ENCODE results near the gene AQP1.

DNA sequence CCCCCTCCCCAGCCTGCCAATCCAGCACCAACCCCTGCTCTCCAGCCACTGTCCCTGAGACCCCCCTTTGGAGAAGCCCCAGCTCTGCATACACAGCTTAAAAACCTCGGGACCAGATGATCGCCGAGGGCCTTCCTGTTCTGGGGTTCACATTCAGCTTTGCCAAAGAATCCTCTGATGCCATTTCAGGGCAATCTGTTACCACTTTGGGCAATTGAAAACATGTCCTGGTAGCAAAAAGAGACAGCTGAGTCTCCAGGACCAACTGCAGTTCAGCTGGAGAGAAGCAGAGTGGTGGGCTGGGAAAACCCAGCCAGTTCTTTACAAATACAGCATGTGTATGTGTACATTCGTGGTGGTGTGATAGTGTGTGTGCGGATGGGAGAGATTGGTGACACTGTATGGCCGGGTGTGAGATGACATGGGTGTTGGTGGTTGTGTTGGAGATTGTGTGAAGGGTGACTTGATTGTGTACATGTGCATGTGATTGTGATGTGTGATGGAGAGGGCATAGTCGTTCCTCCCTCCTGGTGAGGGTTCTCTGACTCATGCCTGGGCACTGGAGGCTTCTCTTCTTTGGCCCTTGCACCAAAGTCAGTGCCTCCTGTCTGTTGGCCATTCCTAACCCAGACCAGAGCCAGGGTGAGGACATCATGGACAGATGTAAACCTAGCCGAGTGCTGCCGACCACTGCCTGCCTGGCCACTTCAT lies 48.5 kb upstream of the AQP1 start:
- TF ChIP-seq, protein P1, sequence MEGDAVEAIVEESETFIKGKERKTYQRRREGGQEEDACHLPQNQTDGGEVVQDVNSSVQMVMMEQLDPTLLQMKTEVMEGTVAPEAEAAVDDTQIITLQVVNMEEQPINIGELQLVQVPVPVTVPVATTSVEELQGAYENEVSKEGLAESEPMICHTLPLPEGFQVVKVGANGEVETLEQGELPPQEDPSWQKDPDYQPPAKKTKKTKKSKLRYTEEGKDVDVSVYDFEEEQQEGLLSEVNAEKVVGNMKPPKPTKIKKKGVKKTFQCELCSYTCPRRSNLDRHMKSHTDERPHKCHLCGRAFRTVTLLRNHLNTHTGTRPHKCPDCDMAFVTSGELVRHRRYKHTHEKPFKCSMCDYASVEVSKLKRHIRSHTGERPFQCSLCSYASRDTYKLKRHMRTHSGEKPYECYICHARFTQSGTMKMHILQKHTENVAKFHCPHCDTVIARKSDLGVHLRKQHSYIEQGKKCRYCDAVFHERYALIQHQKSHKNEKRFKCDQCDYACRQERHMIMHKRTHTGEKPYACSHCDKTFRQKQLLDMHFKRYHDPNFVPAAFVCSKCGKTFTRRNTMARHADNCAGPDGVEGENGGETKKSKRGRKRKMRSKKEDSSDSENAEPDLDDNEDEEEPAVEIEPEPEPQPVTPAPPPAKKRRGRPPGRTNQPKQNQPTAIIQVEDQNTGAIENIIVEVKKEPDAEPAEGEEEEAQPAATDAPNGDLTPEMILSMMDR (IDR thresholded peaks at IDR 0.05 in 2 of 3, conservative IDR thresholded peaks at IDR 0.05 in 1 of 3; ENCODE audit: control insufficient read depth in 2 of 3, extremely low read depth in 1 of 3, insufficient read depth in 1 of 3, low read depth in 3 of 3, low read length in 3 of 3): no peak
- TF ChIP-seq, protein P2, sequence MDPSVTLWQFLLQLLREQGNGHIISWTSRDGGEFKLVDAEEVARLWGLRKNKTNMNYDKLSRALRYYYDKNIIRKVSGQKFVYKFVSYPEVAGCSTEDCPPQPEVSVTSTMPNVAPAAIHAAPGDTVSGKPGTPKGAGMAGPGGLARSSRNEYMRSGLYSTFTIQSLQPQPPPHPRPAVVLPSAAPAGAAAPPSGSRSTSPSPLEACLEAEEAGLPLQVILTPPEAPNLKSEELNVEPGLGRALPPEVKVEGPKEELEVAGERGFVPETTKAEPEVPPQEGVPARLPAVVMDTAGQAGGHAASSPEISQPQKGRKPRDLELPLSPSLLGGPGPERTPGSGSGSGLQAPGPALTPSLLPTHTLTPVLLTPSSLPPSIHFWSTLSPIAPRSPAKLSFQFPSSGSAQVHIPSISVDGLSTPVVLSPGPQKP (IDR thresholded peaks at IDR 0.05; ENCODE audit: low read depth, low read length): no peak
- no peak for TF ChIP-seq POLR2AphosphoS2 (IDR thresholded peaks at IDR 0.05; ENCODE audit: low read depth, low read length)
- no peak for TF ChIP-seq MXI1 (IDR thresholded peaks at IDR 0.05; ENCODE audit: low read depth, low read length)
- TF ChIP-seq, protein P3, sequence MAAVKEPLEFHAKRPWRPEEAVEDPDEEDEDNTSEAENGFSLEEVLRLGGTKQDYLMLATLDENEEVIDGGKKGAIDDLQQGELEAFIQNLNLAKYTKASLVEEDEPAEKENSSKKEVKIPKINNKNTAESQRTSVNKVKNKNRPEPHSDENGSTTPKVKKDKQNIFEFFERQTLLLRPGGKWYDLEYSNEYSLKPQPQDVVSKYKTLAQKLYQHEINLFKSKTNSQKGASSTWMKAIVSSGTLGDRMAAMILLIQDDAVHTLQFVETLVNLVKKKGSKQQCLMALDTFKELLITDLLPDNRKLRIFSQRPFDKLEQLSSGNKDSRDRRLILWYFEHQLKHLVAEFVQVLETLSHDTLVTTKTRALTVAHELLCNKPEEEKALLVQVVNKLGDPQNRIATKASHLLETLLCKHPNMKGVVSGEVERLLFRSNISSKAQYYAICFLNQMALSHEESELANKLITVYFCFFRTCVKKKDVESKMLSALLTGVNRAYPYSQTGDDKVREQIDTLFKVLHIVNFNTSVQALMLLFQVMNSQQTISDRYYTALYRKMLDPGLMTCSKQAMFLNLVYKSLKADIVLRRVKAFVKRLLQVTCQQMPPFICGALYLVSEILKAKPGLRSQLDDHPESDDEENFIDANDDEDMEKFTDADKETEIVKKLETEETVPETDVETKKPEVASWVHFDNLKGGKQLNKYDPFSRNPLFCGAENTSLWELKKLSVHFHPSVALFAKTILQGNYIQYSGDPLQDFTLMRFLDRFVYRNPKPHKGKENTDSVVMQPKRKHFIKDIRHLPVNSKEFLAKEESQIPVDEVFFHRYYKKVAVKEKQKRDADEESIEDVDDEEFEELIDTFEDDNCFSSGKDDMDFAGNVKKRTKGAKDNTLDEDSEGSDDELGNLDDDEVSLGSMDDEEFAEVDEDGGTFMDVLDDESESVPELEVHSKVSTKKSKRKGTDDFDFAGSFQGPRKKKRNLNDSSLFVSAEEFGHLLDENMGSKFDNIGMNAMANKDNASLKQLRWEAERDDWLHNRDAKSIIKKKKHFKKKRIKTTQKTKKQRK (IDR thresholded peaks at IDR 0.05; ENCODE audit: low read depth, low read length): no peak
- TF ChIP-seq SIN3A (IDR thresholded peaks at IDR 0.05; ENCODE audit: low read depth, low read length): no peak
- TF ChIP-seq, protein P4, sequence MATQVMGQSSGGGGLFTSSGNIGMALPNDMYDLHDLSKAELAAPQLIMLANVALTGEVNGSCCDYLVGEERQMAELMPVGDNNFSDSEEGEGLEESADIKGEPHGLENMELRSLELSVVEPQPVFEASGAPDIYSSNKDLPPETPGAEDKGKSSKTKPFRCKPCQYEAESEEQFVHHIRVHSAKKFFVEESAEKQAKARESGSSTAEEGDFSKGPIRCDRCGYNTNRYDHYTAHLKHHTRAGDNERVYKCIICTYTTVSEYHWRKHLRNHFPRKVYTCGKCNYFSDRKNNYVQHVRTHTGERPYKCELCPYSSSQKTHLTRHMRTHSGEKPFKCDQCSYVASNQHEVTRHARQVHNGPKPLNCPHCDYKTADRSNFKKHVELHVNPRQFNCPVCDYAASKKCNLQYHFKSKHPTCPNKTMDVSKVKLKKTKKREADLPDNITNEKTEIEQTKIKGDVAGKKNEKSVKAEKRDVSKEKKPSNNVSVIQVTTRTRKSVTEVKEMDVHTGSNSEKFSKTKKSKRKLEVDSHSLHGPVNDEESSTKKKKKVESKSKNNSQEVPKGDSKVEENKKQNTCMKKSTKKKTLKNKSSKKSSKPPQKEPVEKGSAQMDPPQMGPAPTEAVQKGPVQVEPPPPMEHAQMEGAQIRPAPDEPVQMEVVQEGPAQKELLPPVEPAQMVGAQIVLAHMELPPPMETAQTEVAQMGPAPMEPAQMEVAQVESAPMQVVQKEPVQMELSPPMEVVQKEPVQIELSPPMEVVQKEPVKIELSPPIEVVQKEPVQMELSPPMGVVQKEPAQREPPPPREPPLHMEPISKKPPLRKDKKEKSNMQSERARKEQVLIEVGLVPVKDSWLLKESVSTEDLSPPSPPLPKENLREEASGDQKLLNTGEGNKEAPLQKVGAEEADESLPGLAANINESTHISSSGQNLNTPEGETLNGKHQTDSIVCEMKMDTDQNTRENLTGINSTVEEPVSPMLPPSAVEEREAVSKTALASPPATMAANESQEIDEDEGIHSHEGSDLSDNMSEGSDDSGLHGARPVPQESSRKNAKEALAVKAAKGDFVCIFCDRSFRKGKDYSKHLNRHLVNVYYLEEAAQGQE (IDR thresholded peaks at IDR 0.05; ENCODE audit: low read depth, low read length): no peak
- TF ChIP-seq BHLHE40 (IDR thresholded peaks at IDR 0.05; ENCODE audit: borderline replicate concordance in 1 of 2, low read depth in 2 of 2, low read length in 1 of 2): no peak
- no peak for TF ChIP-seq CHD2 (IDR thresholded peaks at IDR 0.05; ENCODE audit: borderline replicate concordance, low read depth, low read length)
- TF ChIP-seq POLR2A (IDR thresholded peaks at IDR 0.05; ENCODE audit: low read depth, low read length): no peak
- no peak for TF ChIP-seq TCF7 (IDR thresholded peaks at IDR 0.05; ENCODE audit: borderline replicate concordance)
- TF ChIP-seq EZH2 (IDR thresholded peaks at IDR 0.05; ENCODE audit: borderline replicate concordance, control insufficient read depth, low read depth, low read length): no peak
